Endothelial cell (in vitro differentiated cells): Measurements from ENCODE around the gene BNC2. TPM values are rescaled to one million over a fixed set of nuclear protein-coding genes. Genes with fewer than 3 reads are reported as not detected.

Experiments used
- DNase-seq: peaks from one replicate; pipeline ENCODE4 v3.0.0; 2021; ENCODE audit warnings: low spot score
- H3K27ac Mint-ChIP-seq: one replicate; pipeline ENCODE4 v1.8.0; 2021; ENCODE audit warnings: mixed read lengths, inconsistent platforms; ENCODE audit not compliant: unreplicated experiment
- H3K27me3 Mint-ChIP-seq: one replicate; pipeline ENCODE4 v1.8.0; 2021; ENCODE audit warnings: mild to moderate bottlenecking, moderate library complexity, mixed read lengths, inconsistent platforms; ENCODE audit not compliant: unreplicated experiment
- H3K36me3 Mint-ChIP-seq: one replicate; pipeline ENCODE4 v1.8.0; 2021; ENCODE audit warnings: mild to moderate bottlenecking, low read depth, mixed read lengths, inconsistent platforms; ENCODE audit not compliant: unreplicated experiment
- H3K4me1 Mint-ChIP-seq: one replicate; pipeline ENCODE4 v1.8.0; 2021; ENCODE audit warnings: mild to moderate bottlenecking, mixed read lengths, inconsistent platforms; ENCODE audit not compliant: unreplicated experiment
- H3K4me3 Mint-ChIP-seq: one replicate; pipeline ENCODE4 v1.8.0; 2021; ENCODE audit warnings: mild to moderate bottlenecking, mixed read lengths, inconsistent platforms; ENCODE audit not compliant: unreplicated experiment
- H3K9me3 Mint-ChIP-seq: one replicate; pipeline ENCODE4 v1.8.0; 2021; ENCODE audit warnings: mixed read lengths, inconsistent platforms; ENCODE audit not compliant: unreplicated experiment
- CTCF ChIP-seq: fragments of 200-600 bp; sonication (generic); IDR thresholded peaks from one replicate; pipeline ENCODE4 v1.5.0; 2021; ENCODE audit warnings: antibody characterized with exemption; ENCODE audit not compliant: unreplicated experiment
- total RNA-seq: library from RNA; stranded (reverse); fragmentation: NEBNext Ultra II Directional; extraction: Animal tissue kit (Norgen Biotek cat#: 25700); gene quantifications from one replicate; pipeline ENCODE4 v1.2.1, GENCODE V29; 2021; ENCODE audit not compliant: unreplicated experiment

BNC2 gene
- total RNA-seq, 1 donor from 2014 or later, result 20.1 TPM

GRCh38 chr9:16754662-16755061, 115.8 kb downstream of the BNC2 start:
- TF ChIP-seq CTCF, result no peak

GRCh38 chr9:16753256-16753655, 117.2 kb downstream of the BNC2 start:
- Mint-ChIP-seq H3K36me3 (no peaks in the 10 kb centered on the region), H3K9me3 (no peaks in the 10 kb centered on the region), H3K4me3 (no peak overlapping the region), H3K27me3 (no peaks in the 10 kb centered on the region), H3K27ac (no peak overlapping the region), H3K4me1 (no peaks in the 10 kb centered on the region)
- no peak for DNase-seq
- TF ChIP-seq CTCF, result no peak

More at GRCh38 chr9:16754662-16755061, 115.8 kb downstream of the BNC2 start:
- Mint-ChIP-seq H3K4me1 (no peaks in the 10 kb centered on the region), H3K36me3 (no peaks in the 10 kb centered on the region), H3K27me3 (no peaks in the 10 kb centered on the region), H3K27ac (no peak overlapping the region), H3K4me3 (no peak overlapping the region), H3K9me3 (no peaks in the 10 kb centered on the region)
- DNase-seq, result no peak

GRCh38 chr9:16752601-16753000, 117.9 kb downstream of the BNC2 start:
- no peaks in the 10 kb centered on the region for H3K9me3 Mint-ChIP-seq
- no peak for TF ChIP-seq CTCF
- no peak for DNase-seq
- no peaks in the 10 kb centered on the region for H3K4me1 Mint-ChIP-seq
- H3K27ac Mint-ChIP-seq, result no peak overlapping the region
- H3K36me3 Mint-ChIP-seq, result no peaks in the 10 kb centered on the region
- H3K4me3 Mint-ChIP-seq, result no peak overlapping the region
- no peaks in the 10 kb centered on the region for H3K27me3 Mint-ChIP-seq

GRCh38 chr9:16750553-16750952, 119.9 kb downstream of the BNC2 start:
- TF ChIP-seq CTCF, result no peak
- H3K27ac Mint-ChIP-seq, result no peak overlapping the region
- no peaks in the 10 kb centered on the region for H3K9me3 Mint-ChIP-seq
- H3K4me1 Mint-ChIP-seq, result no peaks in the 10 kb centered on the region
- DNase-seq, result no peak
- H3K36me3 Mint-ChIP-seq, result no peaks in the 10 kb centered on the region
- no peak overlapping the region for H3K4me3 Mint-ChIP-seq
- no peaks in the 10 kb centered on the region for H3K27me3 Mint-ChIP-seq

- DNase-seq, result no peak
- no peak overlapping the region for H3K4me3 Mint-ChIP-seq
- no peaks in the 10 kb centered on the region for H3K36me3 Mint-ChIP-seq
- TF ChIP-seq CTCF, result no peak
- no peaks in the 10 kb centered on the region for H3K27me3 Mint-ChIP-seq
- H3K4me1 Mint-ChIP-seq, result no peaks in the 10 kb centered on the region
- no peaks in the 10 kb centered on the region for H3K9me3 Mint-ChIP-seq
- no peak overlapping the region for H3K27ac Mint-ChIP-seq
Measured at GRCh38 chr9:16745359-16745758, 125.1 kb downstream of the BNC2 start.
